Panc1 (cell line): ENCODE results near the gene KRT12. TPM values are rescaled to one million over a fixed set of nuclear protein-coding genes. Genes with fewer than 3 reads are reported as not detected.

Experiments
- ATAC-seq: fragments of 200-7000 bp; cut with Tn5 transposase; 2 replicates; pipeline ENCODE4 v1.9.1; 2020; ENCODE audit warnings: mild to moderate bottlenecking, moderate library complexity
- BruUV-seq: library from RNA; stranded (reverse); fragments of 400-500 nt; replicated peaks from 2 replicates; lab custom pipeline; 2021; lab: Mats Ljungman, UMichigan
- CTCF ChIA-PET: fragments of 300-600 bp; sonication (Branson Sonifier 250); formaldehyde crosslinking; loops from one replicate; lab custom pipeline; 2022; ENCODE audit warnings: antibody characterized with exemption; lab: Charles Lee
- POLR2A ChIA-PET: fragments of 300-600 bp; sonication (Branson Sonifier 250); formaldehyde crosslinking; loops from one replicate; lab custom pipeline; 2022; ENCODE audit warnings: antibody characterized with exemption; lab: Charles Lee
- DNase-seq: peaks from one replicate; pipeline ENCODE4 v3.0.0-alpha.2; 2010; ENCODE audit warnings: low read depth, low spot score
- H3K27ac ChIP-seq: 2 replicates; pipeline ENCODE4 v1.5.1; 2011; ENCODE audit warnings: mild to moderate bottlenecking, low read length, inconsistent platforms
- H3K27me3 ChIP-seq: fragments of 200-500 bp; sonication (Bioruptor generic); 2 replicates; pipeline ENCODE4 v1.6.0; 2014; ENCODE audit warnings: low read length, inconsistent platforms; ENCODE audit not compliant: control insufficient read depth, insufficient read depth
- H3K36me3 ChIP-seq: fragments of 200-500 bp; sonication (Bioruptor generic); 2 replicates; pipeline ENCODE4 v1.5.1; 2014; ENCODE audit warnings: inconsistent platforms, mild to moderate bottlenecking, low read length, moderate library complexity; ENCODE audit not compliant: control insufficient read depth, insufficient read depth
- H3K4me1 ChIP-seq: 2 replicates; pipeline ENCODE4 v1.5.1; 2011; ENCODE audit warnings: inconsistent platforms, mild to moderate bottlenecking, low read length, moderate library complexity; ENCODE audit not compliant: control insufficient read depth, insufficient read depth
- H3K4me3 ChIP-seq, 2 experiments: 2 replicates each; pipeline ENCODE4 v1.5.1; 2011 to 2012; ENCODE audit warnings: low read depth in 2 of 2, low read length in 2 of 2, mild to moderate bottlenecking in 2 of 2, inconsistent platforms in 1 of 2, moderate library complexity in 1 of 2
- H3K9me3 ChIP-seq: fragments of 200-500 bp; sonication (Bioruptor generic); 2 replicates; pipeline ENCODE4 v1.5.1; 2014; ENCODE audit warnings: low read depth, mild to moderate bottlenecking, inconsistent platforms, low read length, moderate library complexity; ENCODE audit not compliant: control insufficient read depth, insufficient read depth
- CTCF ChIP-seq: fragments of 450-650 bp; IDR thresholded peaks from 2 replicates; pipeline ENCODE4 v1.5.1; 2017; ENCODE audit warnings: mild to moderate bottlenecking
- POLR2AphosphoS5 ChIP-seq: IDR thresholded peaks from 2 replicates; pipeline ENCODE4 v1.6.1; 2012; ENCODE audit warnings: mild to moderate bottlenecking, low read depth, low read length, moderate library complexity
- SIN3A ChIP-seq: IDR thresholded peaks from 2 replicates; pipeline ENCODE4 v1.6.1; 2012; ENCODE audit warnings: low read depth, mild to moderate bottlenecking, low read length, moderate library complexity, borderline replicate concordance; ENCODE audit not compliant: insufficient read depth
- TCF7L2 ChIP-seq: IDR thresholded peaks from 2 replicates; pipeline ENCODE4 v1.6.1; 2011; ENCODE audit warnings: mild to moderate bottlenecking, low read depth, low read length, inconsistent platforms
- in situ Hi-C: cut with HindIII; loops from 2 replicates; pipeline ENCODE4 v1.10.0; 2016; ENCODE audit warnings: low sequenced_read_pairs, low pct_unique_long_range_greater_than_20kb
- intact Hi-C: fragments of 100-400 bp; cut with micrococcal nuclease; formaldehyde crosslinking; loops from one replicate; pipeline ENCODE4 v1.10.0; 2022; ENCODE audit not compliant: unreplicated experiment
- total RNA-seq: library from RNA; stranded (reverse); gene quantifications from one replicate; pipeline ENCODE4 v1.2.1, GENCODE V29; 2021; ENCODE audit not compliant: unreplicated experiment
- TF ChIP-seq, protein P1 (sequence below), 2 experiments: IDR thresholded peaks; 2 replicates each; pipeline ENCODE4 v1.6.1; 2011 to 2012; ENCODE audit warnings: low read depth in 2 of 2, control low read depth in 1 of 2, low read length in 1 of 2, mild to moderate bottlenecking in 1 of 2, moderate library complexity in 1 of 2; ENCODE audit not compliant: insufficient read depth in 1 of 2

Gene KRT12
- total RNA-seq, 1 experiment from 2014 or later, result not detected

- in situ Hi-C loops, result no loop called here
- ChIA-PET CTCF (interaction anchor here (0.6 to 1.4 kb wide), 3 partner anchors 85 to 764 kb away, joined by 3 read pairs; no protein-coding TSS in a partner anchor), POLR2A (interaction anchor here (0.6 kb wide), 1 partner anchor 19 kb away, joined by 11 read pairs; no protein-coding TSS in a partner anchor)
- no peak overlapping the region for H3K4me3 ChIP-seq
- intact Hi-C loops, result loop anchor here (10.0 kb wide), 1 partner anchor 623 kb away; the partner anchor contains the start of gene KRT19
- ATAC-seq, result peak; percentile 62
- no peak overlapping the region; the same call in 1 of the 2 replicates for H3K27ac ChIP-seq
- no peaks in the 10 kb centered on the region for H3K9me3 ChIP-seq
- no TSS peak for BruUV-seq
- DNase-seq, result no peak
- H3K4me1 ChIP-seq, result peaks cover 18% of the 10 kb centered on the region
- H3K27me3 ChIP-seq, result no peaks in the 10 kb centered on the region
- no peaks in the 10 kb centered on the region for H3K36me3 ChIP-seq
- TF ChIP-seq POLR2AphosphoS5 (no peak), SIN3A (no peak), CTCF (no peak), TCF7L2 (no peak)
- TF ChIP-seq, protein P1, sequence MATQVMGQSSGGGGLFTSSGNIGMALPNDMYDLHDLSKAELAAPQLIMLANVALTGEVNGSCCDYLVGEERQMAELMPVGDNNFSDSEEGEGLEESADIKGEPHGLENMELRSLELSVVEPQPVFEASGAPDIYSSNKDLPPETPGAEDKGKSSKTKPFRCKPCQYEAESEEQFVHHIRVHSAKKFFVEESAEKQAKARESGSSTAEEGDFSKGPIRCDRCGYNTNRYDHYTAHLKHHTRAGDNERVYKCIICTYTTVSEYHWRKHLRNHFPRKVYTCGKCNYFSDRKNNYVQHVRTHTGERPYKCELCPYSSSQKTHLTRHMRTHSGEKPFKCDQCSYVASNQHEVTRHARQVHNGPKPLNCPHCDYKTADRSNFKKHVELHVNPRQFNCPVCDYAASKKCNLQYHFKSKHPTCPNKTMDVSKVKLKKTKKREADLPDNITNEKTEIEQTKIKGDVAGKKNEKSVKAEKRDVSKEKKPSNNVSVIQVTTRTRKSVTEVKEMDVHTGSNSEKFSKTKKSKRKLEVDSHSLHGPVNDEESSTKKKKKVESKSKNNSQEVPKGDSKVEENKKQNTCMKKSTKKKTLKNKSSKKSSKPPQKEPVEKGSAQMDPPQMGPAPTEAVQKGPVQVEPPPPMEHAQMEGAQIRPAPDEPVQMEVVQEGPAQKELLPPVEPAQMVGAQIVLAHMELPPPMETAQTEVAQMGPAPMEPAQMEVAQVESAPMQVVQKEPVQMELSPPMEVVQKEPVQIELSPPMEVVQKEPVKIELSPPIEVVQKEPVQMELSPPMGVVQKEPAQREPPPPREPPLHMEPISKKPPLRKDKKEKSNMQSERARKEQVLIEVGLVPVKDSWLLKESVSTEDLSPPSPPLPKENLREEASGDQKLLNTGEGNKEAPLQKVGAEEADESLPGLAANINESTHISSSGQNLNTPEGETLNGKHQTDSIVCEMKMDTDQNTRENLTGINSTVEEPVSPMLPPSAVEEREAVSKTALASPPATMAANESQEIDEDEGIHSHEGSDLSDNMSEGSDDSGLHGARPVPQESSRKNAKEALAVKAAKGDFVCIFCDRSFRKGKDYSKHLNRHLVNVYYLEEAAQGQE (IDR thresholded peaks at IDR 0.05; ENCODE audit: insufficient read depth in 1 of 2, low read depth in 2 of 2, low read length in 1 of 2), result no peak
Measured at GRCh38 chr17:40901981-40902474, 35.0 kb upstream of the KRT12 start.

DNA sequence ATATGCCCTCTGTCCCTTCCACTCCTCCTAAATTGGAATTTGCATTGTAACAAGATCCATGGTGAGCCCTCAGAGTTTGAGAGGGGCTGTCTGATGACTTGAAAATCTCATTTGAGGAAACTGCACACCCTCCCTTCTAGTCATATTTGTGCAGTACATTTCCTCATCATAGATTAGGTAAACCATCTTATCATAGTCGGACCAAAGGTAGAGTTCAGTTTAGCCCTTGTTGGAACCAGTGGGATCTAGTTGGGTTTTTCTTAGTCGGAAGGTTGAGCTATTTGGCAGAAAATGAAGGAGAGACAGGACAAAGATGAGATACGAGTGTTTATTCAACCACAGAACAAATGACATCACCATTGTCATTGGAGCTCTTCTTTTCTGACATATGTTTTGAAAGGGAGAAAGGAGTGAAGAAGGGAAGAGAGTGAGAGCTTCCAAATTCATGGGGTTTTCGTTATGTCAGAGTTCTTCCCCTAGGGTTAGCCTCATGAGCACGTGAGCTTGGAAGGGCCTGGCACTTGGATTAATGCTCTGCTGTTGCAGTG lies 33.9 kb upstream of the KRT12 start:
- intact Hi-C loops (loop anchor here (10.0 kb wide), 1 partner anchor 624 kb away; the partner anchor contains the start of gene KRT19), in situ Hi-C loops (no loop called here)
- POLR2A ChIA-PET, result no interaction called here
- Histone ChIP-seq H3K4me3 (no peak overlapping the region), H3K36me3 (no peaks in the 10 kb centered on the region), H3K9me3 (no peaks in the 10 kb centered on the region), H3K4me1 (peaks cover 18% of the 10 kb centered on the region), H3K27ac (no peak overlapping the region), H3K27me3 (no peaks in the 10 kb centered on the region)
- DNase-seq (no peak), ATAC-seq (no peak)
- BruUV-seq, result no TSS peak
- CTCF ChIA-PET, result interaction anchor here (1.4 kb wide), 1 partner anchor 765 kb away, joined by 3 read pairs; no protein-coding TSS in a partner anchor
- TF ChIP-seq TCF7L2 (no peak), SIN3A (no peak), CTCF (no peak), POLR2AphosphoS5 (no peak)
- TF ChIP-seq, protein P1 (IDR thresholded peaks at IDR 0.05; ENCODE audit: insufficient read depth in 1 of 2, low read depth in 2 of 2, low read length in 1 of 2), result no peak
